H9 (cell line): ENCODE measurements around the gene CSF1R. TPM values are rescaled to one million over a fixed set of nuclear protein-coding genes. Genes with fewer than 3 reads are reported as not detected.

Experiments
- DNase-seq: peaks from one replicate; pipeline ENCODE4 v3.0.0-alpha.2; 2017
- H2AFZ ChIP-seq: one replicate; pipeline ENCODE4 v1.6.1; 2013; ENCODE audit warnings: mild to moderate bottlenecking, low read length, control low read depth, moderate library complexity
- H2AK5ac ChIP-seq: 2 replicates; pipeline ENCODE4 v1.6.1; 2013; ENCODE audit warnings: low read length, control low read depth, mixed read lengths; ENCODE audit not compliant: insufficient read length
- H2BK120ac ChIP-seq: one replicate; pipeline ENCODE4 v1.6.1; 2013; ENCODE audit warnings: low read depth, mild to moderate bottlenecking, low read length, control low read depth, inconsistent platforms; ENCODE audit not compliant: poor library complexity, severe bottlenecking
- H2BK12ac ChIP-seq: 2 replicates; pipeline ENCODE4 v1.6.1; 2013; ENCODE audit warnings: low read length, control low read depth, mixed read lengths, low read depth; ENCODE audit not compliant: insufficient read length
- H2BK15ac ChIP-seq: 2 replicates; pipeline ENCODE4 v1.6.1; 2013; ENCODE audit warnings: low read depth, low read length, control low read depth
- H2BK20ac ChIP-seq: one replicate; pipeline ENCODE4 v1.6.1; 2013; ENCODE audit warnings: low read depth, mild to moderate bottlenecking, low read length, control low read depth, inconsistent platforms; ENCODE audit not compliant: poor library complexity, severe bottlenecking
- H2BK5ac ChIP-seq: 2 replicates; pipeline ENCODE4 v1.6.1; 2013; ENCODE audit warnings: low read length, control low read depth, mixed read lengths; ENCODE audit not compliant: insufficient read length
- H3K14ac ChIP-seq: 2 replicates; pipeline ENCODE4 v1.6.1; 2013; ENCODE audit warnings: low read length, control low read depth; ENCODE audit not compliant: insufficient read depth
- H3K18ac ChIP-seq: 2 replicates; pipeline ENCODE4 v1.6.1; 2013; ENCODE audit warnings: low read depth, mild to moderate bottlenecking, mixed read lengths, low read length, control low read depth; ENCODE audit not compliant: insufficient read length
- H3K23ac ChIP-seq: 2 replicates; pipeline ENCODE4 v1.6.1; 2013; ENCODE audit warnings: low read length, control low read depth, mixed read lengths, low read depth; ENCODE audit not compliant: insufficient read length
- H3K23me2 ChIP-seq: 2 replicates; pipeline ENCODE4 v1.6.1; 2013; ENCODE audit warnings: low read depth, mild to moderate bottlenecking, mixed read lengths, low read length, control low read depth; ENCODE audit not compliant: insufficient read length, poor library complexity, severe bottlenecking
- H3K27ac ChIP-seq: 2 replicates; pipeline ENCODE4 v1.5.1; 2013; ENCODE audit warnings: low read length, control low read depth, mixed read lengths, low read depth; ENCODE audit not compliant: insufficient read length
- H3K27me3 ChIP-seq: 2 replicates; pipeline ENCODE4 v1.6.1; 2013; ENCODE audit warnings: low read length, control low read depth, inconsistent platforms; ENCODE audit not compliant: insufficient read depth
- H3K4ac ChIP-seq: 2 replicates; pipeline ENCODE4 v1.6.1; 2013; ENCODE audit warnings: low read depth, mild to moderate bottlenecking, control low read depth, inconsistent platforms, low read length, moderate library complexity
- H3K4me1 ChIP-seq: 2 replicates; pipeline ENCODE4 v1.6.1; 2013; ENCODE audit warnings: low read length, control low read depth, inconsistent platforms; ENCODE audit not compliant: insufficient read depth
- H3K4me2 ChIP-seq: 2 replicates; pipeline ENCODE4 v1.6.1; 2013; ENCODE audit warnings: low read length, control low read depth, mixed read lengths; ENCODE audit not compliant: insufficient read length, insufficient read depth
- H3K56ac ChIP-seq: 2 replicates; pipeline ENCODE4 v1.6.1; 2013; ENCODE audit warnings: low read depth, mild to moderate bottlenecking, mixed read lengths, low read length, control low read depth; ENCODE audit not compliant: insufficient read length
- H3K79me1 ChIP-seq: 2 replicates; pipeline ENCODE4 v1.6.1; 2013; ENCODE audit warnings: low read depth, mild to moderate bottlenecking, moderate library complexity, low read length, control low read depth, inconsistent platforms; ENCODE audit not compliant: insufficient read depth, poor library complexity, severe bottlenecking
- H3K79me2 ChIP-seq: 2 replicates; pipeline ENCODE4 v1.6.1; 2013; ENCODE audit warnings: low read length, control low read depth, inconsistent platforms; ENCODE audit not compliant: insufficient read depth
- H3K9ac ChIP-seq: 2 replicates; pipeline ENCODE4 v1.6.1; 2013; ENCODE audit warnings: low read length, control low read depth, mixed read lengths; ENCODE audit not compliant: insufficient read length; ENCODE audit errors: extremely low read depth
- H3K9me3 ChIP-seq: one replicate; pipeline ENCODE4 v1.6.1; 2013; ENCODE audit warnings: low read depth, low read length, inconsistent platforms; ENCODE audit not compliant: control insufficient read depth
- H3T11ph ChIP-seq: one replicate; pipeline ENCODE4 v1.6.1; 2013; ENCODE audit warnings: mild to moderate bottlenecking, low read length, control low read depth, inconsistent platforms
- H4K20me1 ChIP-seq: one replicate; pipeline ENCODE4 v1.6.1; 2013; ENCODE audit not compliant: control insufficient read depth, insufficient read length, insufficient read depth
- H4K5ac ChIP-seq: 2 replicates; pipeline ENCODE4 v1.6.1; 2013; ENCODE audit warnings: low read depth, mild to moderate bottlenecking, mixed read lengths, low read length, control low read depth; ENCODE audit not compliant: insufficient read length
- H4K8ac ChIP-seq: replicated peaks from 2 replicates; pipeline ENCODE4 v1.6.1; 2013; ENCODE audit warnings: low read length, control low read depth, mixed read lengths, low read depth; ENCODE audit not compliant: insufficient read length
- H4K91ac ChIP-seq: 2 replicates; pipeline ENCODE4 v1.6.1; 2013; ENCODE audit warnings: low read depth, mild to moderate bottlenecking, moderate library complexity, mixed read lengths, low read length, control low read depth; ENCODE audit not compliant: insufficient read length
- H3K27ac Mint-ChIP-seq, 3 experiments: 2 replicates in 2 of 3; 3 replicates in 1 of 3; pipeline ENCODE4 v1.8.0; 2020 to 2021; ENCODE audit warnings: mixed read lengths in 3 of 3, mild to moderate bottlenecking in 1 of 3, moderate library complexity in 1 of 3
- H3K27me3 Mint-ChIP-seq: 2 replicates; pipeline ENCODE4 v1.8.0; 2021; ENCODE audit warnings: low read depth, mild to moderate bottlenecking, moderate library complexity, mixed read lengths
- H3K36me3 Mint-ChIP-seq, 3 experiments: 2 replicates in 2 of 3; 3 replicates in 1 of 3; pipeline ENCODE4 v1.8.0; 2020 to 2021; ENCODE audit warnings: low read depth in 3 of 3, mixed read lengths in 3 of 3; ENCODE audit not compliant: insufficient read depth in 1 of 3
- H3K4me1 Mint-ChIP-seq, 2 experiments: 2 replicates each; pipeline ENCODE4 v1.8.0; 2020; ENCODE audit warnings: mixed read lengths in 2 of 2
- H3K4me3 Mint-ChIP-seq, 2 experiments: 2 replicates in 1 of 2; 3 replicates in 1 of 2; pipeline ENCODE4 v1.8.0; 2020 to 2021; ENCODE audit warnings: mild to moderate bottlenecking in 2 of 2, mixed read lengths in 2 of 2, moderate library complexity in 1 of 2
- H3K9me3 Mint-ChIP-seq, 2 experiments: 2 replicates in 1 of 2; 3 replicates in 1 of 2; pipeline ENCODE4 v1.8.0; 2020; ENCODE audit warnings: mild to moderate bottlenecking in 2 of 2, mixed read lengths in 2 of 2, moderate library complexity in 1 of 2
- WGBS: extraction: QIAGEN DNeasy Blood & Tissue Kit; methylation state at CpG from one replicate; pipeline ENCODE4 v1.1.7; 2013; ENCODE audit warnings: missing lambda C conversion rate, low lambda C conversion rate, mixed read lengths; ENCODE audit not compliant: insufficient read length; ENCODE audit errors: extremely low coverage; 5-methylcytosine and 5-hydroxymethylcytosine counted together
- total RNA-seq: library from RNA; stranded (reverse); gene quantifications from 2 replicates; pipeline ENCODE4 v1.2.1, GENCODE V29; 2021
- TF ChIP-seq, protein P1 (sequence below): fragments of 200-600 bp; sonication (generic); conservative IDR thresholded peaks from 3 replicates; pipeline ENCODE4 v1.8.0; 2021; ENCODE audit warnings: antibody characterized with exemption, mild to moderate bottlenecking

The CSF1R gene
- total RNA-seq, 1 experiment from 2014 or later: 0.13 TPM

DNA sequence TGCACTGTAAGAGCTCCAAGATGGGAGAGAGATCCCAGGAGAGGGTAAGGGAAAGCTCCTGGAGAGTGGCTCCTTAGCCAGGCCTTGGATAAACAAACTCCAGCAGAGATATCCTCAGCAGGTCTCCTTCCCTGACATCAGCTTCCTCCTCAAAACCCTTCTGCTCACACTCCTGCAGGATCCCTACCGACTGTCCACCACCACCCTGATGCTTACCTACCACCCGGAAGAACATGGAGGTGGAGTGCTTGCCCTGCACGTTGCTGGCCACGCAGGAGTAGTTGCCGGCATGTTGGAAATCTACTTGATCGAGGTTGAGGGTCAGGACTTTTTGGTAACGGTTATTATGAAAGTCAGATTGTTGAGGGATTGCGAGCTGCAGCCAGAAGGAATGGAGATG lies 9.3 kb downstream of the CSF1R start:
- Mint-ChIP-seq H3K9me3 (no peaks in the 10 kb centered on the region), H3K27me3 (peaks cover 5% of the 10 kb centered on the region), H3K4me3 (no peak overlapping the region), H3K36me3 (no peaks in the 10 kb centered on the region), H3K27ac (no peak overlapping the region), H3K4me1 (peaks cover 6 to 9% of the 10 kb centered on the region in 2 experiments)
- Histone ChIP-seq H2BK15ac (no peak overlapping the region), H3K4me1 (no peaks in the 10 kb centered on the region), H3K56ac (no peak overlapping the region), H3K27me3 (no peaks in the 10 kb centered on the region), H3T11ph (no peak overlapping the region), H4K91ac (no peak overlapping the region), H3K18ac (no peak overlapping the region), H3K9ac (no peak overlapping the region), H3K27ac (no peak overlapping the region), H3K4me2 (no peak overlapping the region), H2BK20ac (no peak overlapping the region), H2AFZ (no peak overlapping the region), H2BK5ac (no peak overlapping the region), H4K20me1 (no peaks in the 10 kb centered on the region), H3K79me2 (no peaks in the 10 kb centered on the region), H2AK5ac (no peak overlapping the region), H2BK12ac (no peak overlapping the region), H4K5ac (no peak overlapping the region), H2BK120ac (no peak overlapping the region), H3K14ac (no peak overlapping the region), H3K79me1 (no peaks in the 10 kb centered on the region), H3K4ac (no peak overlapping the region), H3K23me2 (no peaks in the 10 kb centered on the region), H4K8ac (no peak overlapping the region), H3K23ac (no peak overlapping the region), H3K9me3 (no peaks in the 10 kb centered on the region)
- no CpG with 5 or more reads among the region's 8 CpGs for WGBS
- DNase-seq: no peak
- TF ChIP-seq, protein P1, sequence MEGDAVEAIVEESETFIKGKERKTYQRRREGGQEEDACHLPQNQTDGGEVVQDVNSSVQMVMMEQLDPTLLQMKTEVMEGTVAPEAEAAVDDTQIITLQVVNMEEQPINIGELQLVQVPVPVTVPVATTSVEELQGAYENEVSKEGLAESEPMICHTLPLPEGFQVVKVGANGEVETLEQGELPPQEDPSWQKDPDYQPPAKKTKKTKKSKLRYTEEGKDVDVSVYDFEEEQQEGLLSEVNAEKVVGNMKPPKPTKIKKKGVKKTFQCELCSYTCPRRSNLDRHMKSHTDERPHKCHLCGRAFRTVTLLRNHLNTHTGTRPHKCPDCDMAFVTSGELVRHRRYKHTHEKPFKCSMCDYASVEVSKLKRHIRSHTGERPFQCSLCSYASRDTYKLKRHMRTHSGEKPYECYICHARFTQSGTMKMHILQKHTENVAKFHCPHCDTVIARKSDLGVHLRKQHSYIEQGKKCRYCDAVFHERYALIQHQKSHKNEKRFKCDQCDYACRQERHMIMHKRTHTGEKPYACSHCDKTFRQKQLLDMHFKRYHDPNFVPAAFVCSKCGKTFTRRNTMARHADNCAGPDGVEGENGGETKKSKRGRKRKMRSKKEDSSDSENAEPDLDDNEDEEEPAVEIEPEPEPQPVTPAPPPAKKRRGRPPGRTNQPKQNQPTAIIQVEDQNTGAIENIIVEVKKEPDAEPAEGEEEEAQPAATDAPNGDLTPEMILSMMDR: no peak
